Mesenchymal stem cell (in vitro differentiated cells and primary cell): ENCODE data around the gene PI4KA.

ENCODE experiments used
- DNase-seq: peaks from one replicate; pipeline ENCODE4 v3.0.0-alpha.2; 2013
- H2AFZ ChIP-seq: one replicate; pipeline ENCODE4 v1.6.1; 2013; ENCODE audit warnings: low read depth, mild to moderate bottlenecking, control low read depth, inconsistent platforms, low read length, moderate library complexity
- H2AK5ac ChIP-seq: 2 replicates; pipeline ENCODE4 v1.6.1; 2013; ENCODE audit warnings: low read length, moderate library complexity, mild to moderate bottlenecking, inconsistent platforms; ENCODE audit not compliant: severe bottlenecking
- H2BK120ac ChIP-seq: one replicate; pipeline ENCODE4 v1.6.1; 2013; ENCODE audit warnings: low read depth, mild to moderate bottlenecking, inconsistent platforms, low read length, moderate library complexity
- H2BK12ac ChIP-seq, 2 experiments: one replicate each; pipeline ENCODE4 v1.6.1; 2013; ENCODE audit warnings: inconsistent platforms in 2 of 2, low read length in 2 of 2, mild to moderate bottlenecking in 2 of 2, moderate library complexity in 2 of 2, control low read depth in 1 of 2
- H2BK15ac ChIP-seq: one replicate; pipeline ENCODE4 v1.6.1; 2013; ENCODE audit warnings: mild to moderate bottlenecking, low read depth, inconsistent platforms; ENCODE audit not compliant: poor library complexity, severe bottlenecking
- H2BK5ac ChIP-seq: 2 replicates; pipeline ENCODE4 v1.6.1; 2013; ENCODE audit warnings: low read depth, mild to moderate bottlenecking, low read length, control low read depth, inconsistent platforms; ENCODE audit not compliant: poor library complexity, severe bottlenecking
- H3K14ac ChIP-seq, 2 experiments: one replicate each; pipeline ENCODE4 v1.6.1; 2013; ENCODE audit warnings: inconsistent platforms in 2 of 2, low read length in 2 of 2, control low read depth in 1 of 2, mild to moderate bottlenecking in 1 of 2, moderate library complexity in 1 of 2
- H3K18ac ChIP-seq, 2 experiments: one replicate each; pipeline ENCODE4 v1.6.1; 2013; ENCODE audit warnings: inconsistent platforms in 2 of 2, low read length in 2 of 2, control low read depth in 1 of 2, low read depth in 1 of 2, mild to moderate bottlenecking in 1 of 2
- H3K23ac ChIP-seq, 2 experiments: one replicate each; pipeline ENCODE4 v1.6.1; 2013; ENCODE audit warnings: inconsistent platforms in 2 of 2, low read length in 2 of 2, mild to moderate bottlenecking in 2 of 2, moderate library complexity in 2 of 2, control low read depth in 1 of 2
- H3K27ac ChIP-seq: 2 replicates; pipeline ENCODE4 v1.5.1; 2013; ENCODE audit warnings: mild to moderate bottlenecking, moderate library complexity, low read length, control low read depth, inconsistent platforms; ENCODE audit not compliant: poor library complexity, severe bottlenecking
- H3K27me3 ChIP-seq, 2 experiments: 2 replicates each; pipeline versions ENCODE4 v1.6.1 to v1.7.0; 2013; ENCODE audit warnings: low read length in 2 of 2, mild to moderate bottlenecking in 2 of 2, moderate library complexity in 2 of 2, control low read depth in 1 of 2, inconsistent platforms in 1 of 2; ENCODE audit not compliant: control insufficient read depth in 1 of 2, insufficient read depth in 1 of 2
- H3K36me3 ChIP-seq, 2 experiments: 2 replicates each; pipeline versions ENCODE4 v1.6.1 to v1.7.0; 2013; ENCODE audit warnings: low read length in 2 of 2, control low read depth in 1 of 2, inconsistent platforms in 1 of 2, low read depth in 1 of 2, mild to moderate bottlenecking in 1 of 2; ENCODE audit not compliant: insufficient read depth in 2 of 2, control insufficient read depth in 1 of 2
- H3K4ac ChIP-seq, 2 experiments: one replicate each; pipeline ENCODE4 v1.6.1; 2013; ENCODE audit warnings: inconsistent platforms in 2 of 2, low read length in 2 of 2, mild to moderate bottlenecking in 2 of 2, moderate library complexity in 2 of 2, control low read depth in 1 of 2, low read depth in 1 of 2
- H3K4me1 ChIP-seq: 2 replicates; pipeline ENCODE4 v1.6.1; 2013; ENCODE audit warnings: low read depth, low read length, control low read depth; ENCODE audit not compliant: control insufficient read depth, insufficient read depth
- H3K4me2 ChIP-seq: 2 replicates; pipeline ENCODE4 v1.6.1; 2013; ENCODE audit warnings: low read length, mild to moderate bottlenecking, inconsistent platforms; ENCODE audit not compliant: poor library complexity, severe bottlenecking
- H3K4me3 ChIP-seq, 2 experiments: 2 replicates each; pipeline versions ENCODE4 v1.5.1 to v1.7.0; 2013; ENCODE audit warnings: low read length in 2 of 2, mild to moderate bottlenecking in 2 of 2, control low read depth in 1 of 2, low read depth in 1 of 2; ENCODE audit not compliant: insufficient read depth in 1 of 2
- H3K79me1 ChIP-seq: replicated peaks from 2 replicates; pipeline ENCODE4 v1.6.1; 2013; ENCODE audit warnings: mild to moderate bottlenecking, control low read depth, low read length, inconsistent platforms; ENCODE audit not compliant: poor library complexity, severe bottlenecking
- H3K9ac ChIP-seq: 2 replicates; pipeline ENCODE4 v1.7.0; 2013; ENCODE audit warnings: mild to moderate bottlenecking, low read length, moderate library complexity
- H3K9me3 ChIP-seq: 2 replicates; pipeline ENCODE4 v1.7.0; 2013; ENCODE audit warnings: mild to moderate bottlenecking, low read length; ENCODE audit not compliant: control insufficient read depth
- H4K8ac ChIP-seq: one replicate; pipeline ENCODE4 v1.6.1; 2013; ENCODE audit warnings: inconsistent platforms, mild to moderate bottlenecking, low read length, moderate library complexity
- H4K91ac ChIP-seq: one replicate; pipeline ENCODE4 v1.6.1; 2013; ENCODE audit warnings: mild to moderate bottlenecking, low read length, inconsistent platforms
- whole genome bisulfite sequencing: methylation state at CpG from one replicate; pipeline ENCODE4 v1.1.7; 2013; ENCODE audit warnings: mixed read lengths; 5-methylcytosine and 5-hydroxymethylcytosine counted together

PI4KA gene

DNA sequence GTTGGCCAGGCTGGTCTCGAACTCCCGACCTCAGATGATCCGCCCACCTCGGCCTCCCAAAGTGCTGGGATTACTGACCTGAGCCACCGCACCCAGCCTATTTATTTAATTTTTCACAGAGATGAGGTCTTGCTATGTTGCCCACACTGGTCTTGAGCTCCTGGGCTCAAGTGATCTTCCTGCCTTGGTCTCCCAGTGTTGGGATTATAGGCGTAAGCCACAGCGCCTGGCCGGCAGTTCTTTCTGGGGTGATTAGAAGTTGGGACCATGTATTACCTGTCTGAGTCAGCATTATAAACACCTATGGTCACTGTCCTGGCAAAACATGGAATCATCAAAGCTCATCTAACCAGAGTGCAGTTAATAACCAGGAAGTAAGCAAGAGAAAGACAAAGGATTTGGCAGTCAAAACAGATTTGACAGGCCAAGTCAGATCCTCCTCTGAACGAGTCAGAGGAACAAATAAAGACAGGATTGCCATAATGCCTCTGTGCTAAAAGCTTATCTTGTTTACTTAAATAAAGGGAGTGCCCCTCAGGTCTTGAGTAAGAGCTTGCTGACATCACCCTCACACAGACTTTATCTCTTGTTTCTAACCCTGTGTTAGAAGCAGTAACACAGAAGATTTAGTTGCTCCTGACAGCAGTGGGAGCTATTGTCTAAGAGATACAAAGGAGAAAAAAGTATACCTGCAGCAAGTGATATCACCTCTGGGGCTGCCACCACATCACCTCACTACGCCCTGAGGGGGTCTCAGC is 81.0 kb downstream of the PI4KA start:
- no peak overlapping the region for H2BK15ac ChIP-seq
- no peak overlapping the region for H3K23ac ChIP-seq
- WGBS: 84% methylated on average over 8 of the region's 10 CpGs
- no peak overlapping the region for H3K4ac ChIP-seq
- DNase-seq: peak; percentile 88
- H2BK12ac ChIP-seq: peak overlapping the region in 1 of 2 experiments; percentile 39
- no peak overlapping the region for H4K8ac ChIP-seq
- peaks cover 24 to 47% of the 10 kb centered on the region in 2 experiments for H3K36me3 ChIP-seq
- H4K91ac ChIP-seq: no peak overlapping the region
- peaks cover 2% of the 10 kb centered on the region for H3K79me1 ChIP-seq
- no peak overlapping the region for H2BK120ac ChIP-seq
- no peak overlapping the region for H3K27ac ChIP-seq
- peaks cover 2% of the 10 kb centered on the region for H3K4me1 ChIP-seq
- no peaks in the 10 kb centered on the region for H3K27me3 ChIP-seq
- no peak overlapping the region for H3K14ac ChIP-seq
- no peaks in the 10 kb centered on the region for H3K9me3 ChIP-seq
- no peak overlapping the region for H2AK5ac ChIP-seq
- no peak overlapping the region for H3K4me2 ChIP-seq
- H3K18ac ChIP-seq: no peak overlapping the region
- H3K9ac ChIP-seq: peak overlapping the region; percentile 25
- no peak overlapping the region for H3K4me3 ChIP-seq
- no peak overlapping the region for H2AFZ ChIP-seq
- no peak overlapping the region for H2BK5ac ChIP-seq

DNA sequence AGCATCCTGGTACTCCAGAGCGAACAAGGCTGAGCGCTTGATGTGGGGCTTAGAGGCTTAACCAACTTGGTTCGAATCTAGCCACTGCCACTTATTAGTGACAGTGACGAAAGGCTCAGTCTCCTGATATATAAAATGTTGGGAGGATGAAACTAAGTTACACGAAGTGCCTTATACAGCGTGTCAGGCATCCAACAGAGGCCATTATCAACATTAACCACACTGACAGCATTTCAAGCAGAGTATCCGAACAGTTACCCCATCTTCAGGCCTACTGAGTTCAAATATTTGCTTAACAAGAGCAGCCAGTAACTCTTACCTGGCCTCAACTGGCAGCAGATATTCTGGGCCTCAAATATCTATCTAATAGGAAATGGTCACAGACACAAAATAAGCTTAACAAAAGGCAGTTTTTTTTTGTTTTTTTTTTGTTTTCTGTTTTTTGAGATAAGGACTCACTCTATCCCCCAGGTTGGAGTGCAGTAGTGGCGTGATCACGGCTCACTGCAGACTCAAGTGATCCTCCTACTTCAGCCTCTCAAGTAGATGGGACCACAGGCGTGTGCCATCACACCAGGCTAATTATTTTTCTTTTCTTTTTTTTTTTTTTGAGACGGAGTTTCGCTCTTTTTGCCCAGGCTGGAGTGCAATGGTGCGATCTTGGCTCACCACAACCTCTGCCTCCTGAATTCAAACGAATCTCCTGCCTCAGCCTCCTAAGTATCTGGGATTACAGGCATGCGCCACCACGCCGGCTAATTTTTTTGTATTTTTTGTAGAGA is 81.8 kb downstream of the PI4KA start:
- Histone ChIP-seq H3K9me3 (no peaks in the 10 kb centered on the region), H3K18ac (no peak overlapping the region), H2AFZ (no peak overlapping the region), H3K23ac (no peak overlapping the region), H4K8ac (no peak overlapping the region), H3K36me3 (peaks cover 24 to 52% of the 10 kb centered on the region in 2 experiments), H2BK12ac (no peak overlapping the region), H3K14ac (no peak overlapping the region), H3K79me1 (peaks cover 4% of the 10 kb centered on the region), H3K9ac (no peak overlapping the region), H2AK5ac (no peak overlapping the region), H3K27me3 (no peaks in the 10 kb centered on the region), H3K4me2 (no peak overlapping the region), H3K4me3 (no peak overlapping the region), H3K4ac (no peak overlapping the region), H3K4me1 (peaks cover 2% of the 10 kb centered on the region), H2BK15ac (no peak overlapping the region), H4K91ac (no peak overlapping the region), H3K27ac (no peak overlapping the region), H2BK5ac (no peak overlapping the region), H2BK120ac (no peak overlapping the region)
- no peak for DNase-seq
- WGBS: 96% methylated on average over 14 of the region's 17 CpGs

DNA sequence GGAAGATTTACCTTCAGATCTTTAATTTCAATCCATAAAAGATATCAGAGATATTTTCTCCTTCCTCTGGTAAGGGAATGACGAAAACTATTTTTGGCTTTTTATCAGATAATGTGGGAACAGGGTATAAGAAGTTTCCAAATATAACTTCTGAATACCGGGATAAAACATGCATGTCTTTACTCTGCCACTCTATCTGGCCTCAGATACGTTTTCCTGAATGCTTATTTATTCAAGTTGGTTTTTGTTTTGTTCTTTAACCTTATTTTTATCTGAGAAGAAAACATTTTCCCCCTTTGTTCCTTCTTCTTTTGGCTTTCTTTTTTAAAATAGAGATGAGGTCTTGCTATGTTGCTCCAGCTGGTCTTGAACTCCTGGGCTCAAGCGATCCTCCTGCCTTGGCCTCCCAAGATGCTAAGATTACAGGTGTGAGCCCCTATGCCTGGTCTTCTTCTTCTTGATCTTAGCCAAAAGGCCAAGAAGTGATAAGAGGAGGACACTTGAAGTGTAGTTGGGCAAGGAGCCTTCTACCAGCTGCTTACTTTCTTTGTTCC is 83.2 kb downstream of the PI4KA start:
- Histone ChIP-seq H3K14ac (no peak overlapping the region), H3K4me1 (peaks cover 2% of the 10 kb centered on the region), H2BK15ac (no peak overlapping the region), H3K27me3 (no peaks in the 10 kb centered on the region), H2BK120ac (no peak overlapping the region), H4K91ac (no peak overlapping the region), H3K4me3 (no peak overlapping the region), H3K4ac (no peak overlapping the region), H2BK12ac (no peak overlapping the region), H3K27ac (no peak overlapping the region), H2AFZ (no peak overlapping the region), H3K36me3 (peaks cover 20 to 46% of the 10 kb centered on the region in 2 experiments), H4K8ac (no peak overlapping the region), H3K9ac (no peak overlapping the region), H3K18ac (no peak overlapping the region), H3K9me3 (no peaks in the 10 kb centered on the region), H3K4me2 (no peak overlapping the region), H2AK5ac (no peak overlapping the region), H3K79me1 (peaks cover 4% of the 10 kb centered on the region), H2BK5ac (no peak overlapping the region), H3K23ac (no peak overlapping the region)
- WGBS: 100% methylated on average over 1 of the region's 4 CpGs
- no peak for DNase-seq

DNA sequence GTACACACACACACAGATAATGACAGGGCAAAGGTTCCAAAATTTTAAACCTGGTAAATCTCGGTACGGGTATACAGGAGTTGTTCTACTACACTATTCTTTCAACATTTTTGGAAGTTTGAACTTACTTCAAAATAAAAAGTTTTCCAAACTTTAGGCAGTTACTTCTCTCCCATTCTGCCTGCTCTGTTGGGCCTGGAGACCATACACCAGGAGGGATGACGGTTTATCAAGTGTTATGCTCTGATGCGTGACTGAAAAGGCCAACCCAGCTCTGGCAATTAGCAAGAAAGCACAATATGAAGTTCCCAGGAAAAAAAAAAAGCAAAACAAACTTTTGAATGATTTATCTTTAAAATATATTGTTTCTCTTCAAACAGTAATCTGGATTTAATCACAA is 83.7 kb downstream of the PI4KA start:
- no peak overlapping the region for H2BK120ac ChIP-seq
- H2BK15ac ChIP-seq: no peak overlapping the region
- WGBS: 95% methylated on average over 4 of the region's 4 CpGs

More for the DNA sequence above, 83.7 kb downstream of the PI4KA start:
- no peak for DNase-seq
- Histone ChIP-seq H2BK12ac (no peak overlapping the region), H3K79me1 (peaks cover 4% of the 10 kb centered on the region), H3K27me3 (no peaks in the 10 kb centered on the region), H4K91ac (no peak overlapping the region), H2AFZ (no peak overlapping the region), H3K4me2 (no peak overlapping the region), H3K14ac (no peak overlapping the region), H3K9ac (no peak overlapping the region), H3K4ac (no peak overlapping the region), H2AK5ac (no peak overlapping the region), H3K27ac (no peak overlapping the region), H3K4me1 (peaks cover 2% of the 10 kb centered on the region), H3K4me3 (no peak overlapping the region), H3K36me3 (peaks cover 20 to 46% of the 10 kb centered on the region in 2 experiments), H4K8ac (no peak overlapping the region), H3K18ac (no peak overlapping the region), H3K9me3 (no peaks in the 10 kb centered on the region), H2BK5ac (no peak overlapping the region), H3K23ac (no peak overlapping the region)
